HG03039 (cell line): ENCODE data around the gene TLE1.

Experiments used
- ATAC-seq: cut with Tn5 transposase; IDR thresholded peaks from one replicate; pipeline ENCODE4 v1.9.1; 2021; ENCODE audit warnings: mild to moderate bottlenecking, moderate library complexity; ENCODE audit not compliant: unreplicated experiment

The TLE1 gene

GRCh38 chr9:81550207-81550583 is 139.2 kb downstream of the TLE1 start:
- no peak for ATAC-seq

DNA sequence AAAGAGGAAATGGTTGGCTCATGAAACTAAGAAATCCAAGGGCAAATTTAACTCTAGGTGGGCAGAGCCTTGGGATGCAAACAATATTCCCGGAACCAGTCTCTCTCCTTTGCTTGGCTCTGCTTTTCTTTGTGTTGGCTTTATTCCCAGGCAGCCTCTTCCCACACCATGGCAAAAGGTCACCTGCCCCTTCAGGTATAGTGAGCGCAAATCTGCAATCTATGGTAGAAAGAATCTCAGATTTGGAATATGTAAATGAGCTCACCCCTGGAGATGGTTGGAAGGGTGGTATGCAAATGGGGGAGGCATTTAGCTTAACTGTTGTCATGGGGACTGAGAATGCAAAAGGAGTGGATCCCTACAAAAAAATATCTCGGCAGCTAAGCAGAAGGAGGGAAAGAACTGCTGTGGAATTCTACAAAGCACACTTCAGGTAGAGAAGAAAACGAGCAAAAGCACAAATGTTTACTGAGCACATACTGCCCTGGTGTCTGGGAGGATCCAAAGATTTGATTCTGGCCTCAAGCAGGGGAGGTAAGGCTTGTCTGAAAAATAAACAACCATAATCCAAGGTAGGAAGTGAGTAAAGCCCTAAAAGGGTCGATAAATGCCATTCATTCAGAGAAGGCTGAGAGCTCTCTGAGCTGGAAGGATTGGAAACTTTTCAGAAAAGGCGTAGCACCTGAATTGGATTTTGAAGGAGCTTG is 139.7 kb downstream of the TLE1 start:
- no peak for ATAC-seq

GRCh38 chr9:81548911-81549310 is 140.4 kb downstream of the TLE1 start:
- ATAC-seq = no peak

GRCh38 chr9:81546489-81546888 is 142.9 kb downstream of the TLE1 start:
- no peak for ATAC-seq

- ATAC-seq = no peak
These were observed 145.7 kb downstream of the TLE1 start for GRCh38 chr9:81543695-81544094.

- no peak for ATAC-seq
These were observed 147.0 kb downstream of the TLE1 start for GRCh38 chr9:81542118-81542889.

GRCh38 chr9:81540142-81540710 is 149.1 kb downstream of the TLE1 start:
- ATAC-seq = no peak

DNA sequence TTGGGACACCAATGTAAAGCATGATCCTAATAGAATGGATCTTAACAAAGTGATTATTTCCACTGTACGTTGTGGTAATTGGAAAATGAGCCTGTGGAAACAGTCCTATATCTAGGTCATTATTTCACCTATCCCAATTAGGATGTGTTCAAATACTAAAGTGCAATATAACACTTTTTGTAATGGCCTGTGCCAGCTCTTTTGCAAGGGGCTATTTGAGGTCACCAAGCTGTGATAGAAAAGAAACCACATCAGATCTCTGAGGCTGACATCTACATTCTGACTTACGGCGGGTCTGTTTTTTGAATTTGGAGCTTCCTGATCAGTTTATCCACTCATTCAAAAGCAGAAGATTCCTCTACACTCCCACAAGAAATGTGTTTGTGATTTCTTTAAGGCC is 150.0 kb downstream of the TLE1 start:
- ATAC-seq = no peak

- no peak for ATAC-seq
These were observed 150.5 kb downstream of the TLE1 start for GRCh38 chr9:81538890-81539289.

DNA sequence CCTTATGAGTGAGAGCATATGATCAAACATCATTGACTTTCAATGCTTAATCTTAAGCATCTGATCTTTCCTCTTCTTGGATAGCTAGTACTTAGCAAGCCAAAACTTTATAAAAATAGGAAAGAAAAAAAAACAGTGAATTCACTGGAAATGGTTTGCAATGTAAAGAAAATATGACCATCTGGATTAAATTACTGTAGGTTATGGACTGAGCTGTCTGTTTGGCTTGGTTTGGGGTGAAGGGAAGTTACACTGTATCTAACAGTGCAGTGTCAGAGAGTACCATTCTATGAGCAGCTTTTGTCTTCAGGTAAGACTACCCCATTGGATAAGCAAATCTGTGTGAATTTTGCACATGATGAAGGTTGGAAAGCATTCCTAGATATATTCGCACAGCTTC is 151.4 kb downstream of the TLE1 start:
- ATAC-seq = no peak

DNA sequence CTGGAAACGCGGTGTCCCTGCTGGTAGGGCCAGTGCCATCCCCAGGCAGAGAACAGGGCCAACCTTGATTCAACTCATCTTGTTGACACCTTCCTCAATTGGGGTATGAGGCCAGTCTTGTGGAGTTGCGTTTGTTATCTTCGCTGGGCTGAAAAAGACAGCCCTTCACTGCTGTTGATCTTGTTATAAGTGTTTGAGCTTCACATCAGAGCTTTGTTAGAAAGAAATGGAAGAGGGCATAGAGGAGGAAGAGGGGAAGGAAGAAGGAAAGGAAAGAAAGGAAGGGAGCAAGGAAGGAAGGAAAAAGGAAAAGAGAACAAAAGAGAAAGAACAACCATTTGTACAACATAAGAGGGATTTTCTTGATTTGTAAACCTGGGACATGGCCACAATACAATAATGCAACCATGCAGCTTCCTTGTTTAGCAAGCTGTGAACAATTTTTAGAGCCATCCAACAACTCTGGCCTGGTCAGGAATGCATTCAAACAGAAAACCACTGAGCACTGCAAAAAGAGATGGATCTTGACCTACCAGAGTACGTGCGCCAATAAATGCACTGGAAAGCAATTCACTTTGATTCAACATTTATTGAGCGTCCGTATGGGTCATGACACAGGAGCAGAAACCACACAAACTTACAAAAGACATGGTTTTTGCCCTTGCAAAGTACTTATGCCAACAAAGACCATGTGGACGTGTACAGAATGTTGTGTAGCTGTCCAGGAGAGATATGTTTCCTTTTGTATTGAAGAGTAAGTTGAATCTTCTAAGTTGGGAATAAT is 152.9 kb downstream of the TLE1 start:
- ATAC-seq = no peak

- ATAC-seq = no peak
These were observed 153.7 kb downstream of the TLE1 start for GRCh38 chr9:81535542-81536241.

- ATAC-seq = no peak
These were observed 155.0 kb downstream of the TLE1 start for GRCh38 chr9:81534138-81534875.
